HepG2 (cell line): ENCODE measurements around the gene C3orf38.

Source experiments
- CHD2 ChIP-seq: IDR thresholded peaks from 2 replicates; pipeline ENCODE4 v1.6.1; 2011; ENCODE audit warnings: low read depth, low read length, improper control_type of control experiment
- ELF4 ChIP-seq: sonication (generic); formaldehyde crosslinking; IDR thresholded peaks from 2 replicates; pipeline ENCODE4 v1.5.0; 2020; ENCODE audit warnings: missing genetic modification reagents, mild to moderate bottlenecking, moderate library complexity, borderline replicate concordance
- GABPA ChIP-seq, 2 experiments: IDR thresholded peaks; 2 replicates each; pipeline ENCODE4 v1.6.1; 2011 to 2016; ENCODE audit warnings: low read depth in 2 of 2, low read length in 1 of 2, missing biosample characterization in 1 of 2, missing genetic modification characterization in 1 of 2
- JUNB ChIP-seq: sonication (generic); formaldehyde crosslinking; IDR thresholded peaks from 2 replicates; pipeline ENCODE4 v1.8.0; 2022; ENCODE audit warnings: missing genetic modification reagents, mild to moderate bottlenecking, borderline replicate concordance
- KAT8 ChIP-seq: IDR thresholded peaks from 2 replicates; pipeline ENCODE4 v1.6.1; 2016; ENCODE audit warnings: missing genetic modification reagents, missing compliant biosample characterization
- MAFF ChIP-seq: IDR thresholded peaks from 2 replicates; pipeline ENCODE4 v1.6.1; 2011; ENCODE audit warnings: low read depth, low read length, improper control_type of control experiment
- RELA ChIP-seq: sonication (generic); formaldehyde crosslinking; IDR thresholded peaks from 2 replicates; pipeline ENCODE4 v1.4.0; 2020; ENCODE audit warnings: missing genetic modification reagents
- RNF2 ChIP-seq: fragments of 450-650 bp; conservative IDR thresholded peaks from 2 replicates; pipeline ENCODE4 v1.6.1; 2016; ENCODE audit warnings: low read depth
- TCF7L2 ChIP-seq: IDR thresholded peaks from 2 replicates; pipeline ENCODE4 v1.6.1; 2011; ENCODE audit warnings: mild to moderate bottlenecking, low read depth, low read length, moderate library complexity
- U2AF2 ChIP-seq: fragments of 200-400 bp; formaldehyde crosslinking; IDR thresholded peaks from 2 replicates; pipeline ENCODE4 v1.6.1; 2017; ENCODE audit warnings: low read depth, mild to moderate bottlenecking, low read length
- ZFP36 ChIP-seq: fragments of 150-350 bp; IDR thresholded peaks from 2 replicates; pipeline ENCODE4 v1.6.1; 2018; ENCODE audit warnings: borderline replicate concordance, low read length, low read depth; ENCODE audit not compliant: partially characterized antibody
- ZNF260 ChIP-seq: sonication (generic); formaldehyde crosslinking; IDR thresholded peaks from 2 replicates; pipeline ENCODE4 v1.4.0; 2020; ENCODE audit warnings: missing genetic modification reagents, low read depth, mild to moderate bottlenecking, borderline replicate concordance
- TF ChIP-seq, protein P1 (sequence below): sonication (generic); formaldehyde crosslinking; IDR thresholded peaks from 2 replicates; pipeline ENCODE4 v1.5.0; 2020; ENCODE audit warnings: mild to moderate bottlenecking, missing genetic modification reagents, moderate library complexity
- TF ChIP-seq, protein P2 (sequence below): sonication (generic); formaldehyde crosslinking; conservative IDR thresholded peaks from 2 replicates; pipeline ENCODE4 v1.8.0; 2022; ENCODE audit warnings: mild to moderate bottlenecking, moderate library complexity, missing genetic modification reagents

GRCh38 chr3:88132894-88133293 lies 16.9 kb upstream of the C3orf38 start:
- TF ChIP-seq GABPA (IDR thresholded peaks at IDR 0.05; ENCODE audit: low read depth, low read length) (no peak), GABPA (CRISPR knock-in tag; IDR thresholded peaks at IDR 0.05; ENCODE audit: low read depth) (no peak), ZFP36 (no peak), JUNB (CRISPR knock-in tag) (no peak), KAT8 (CRISPR knock-in tag) (no peak), TCF7L2 (no peak), U2AF2 (no peak), RNF2 (no peak), ELF4 (CRISPR knock-in tag) (no peak), ZNF260 (CRISPR knock-in tag) (no peak), CHD2 (no peak), RELA (no peak), MAFF (no peak)
- TF ChIP-seq, protein P1, sequence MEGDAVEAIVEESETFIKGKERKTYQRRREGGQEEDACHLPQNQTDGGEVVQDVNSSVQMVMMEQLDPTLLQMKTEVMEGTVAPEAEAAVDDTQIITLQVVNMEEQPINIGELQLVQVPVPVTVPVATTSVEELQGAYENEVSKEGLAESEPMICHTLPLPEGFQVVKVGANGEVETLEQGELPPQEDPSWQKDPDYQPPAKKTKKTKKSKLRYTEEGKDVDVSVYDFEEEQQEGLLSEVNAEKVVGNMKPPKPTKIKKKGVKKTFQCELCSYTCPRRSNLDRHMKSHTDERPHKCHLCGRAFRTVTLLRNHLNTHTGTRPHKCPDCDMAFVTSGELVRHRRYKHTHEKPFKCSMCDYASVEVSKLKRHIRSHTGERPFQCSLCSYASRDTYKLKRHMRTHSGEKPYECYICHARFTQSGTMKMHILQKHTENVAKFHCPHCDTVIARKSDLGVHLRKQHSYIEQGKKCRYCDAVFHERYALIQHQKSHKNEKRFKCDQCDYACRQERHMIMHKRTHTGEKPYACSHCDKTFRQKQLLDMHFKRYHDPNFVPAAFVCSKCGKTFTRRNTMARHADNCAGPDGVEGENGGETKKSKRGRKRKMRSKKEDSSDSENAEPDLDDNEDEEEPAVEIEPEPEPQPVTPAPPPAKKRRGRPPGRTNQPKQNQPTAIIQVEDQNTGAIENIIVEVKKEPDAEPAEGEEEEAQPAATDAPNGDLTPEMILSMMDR: no peak
- TF ChIP-seq, protein P2, sequence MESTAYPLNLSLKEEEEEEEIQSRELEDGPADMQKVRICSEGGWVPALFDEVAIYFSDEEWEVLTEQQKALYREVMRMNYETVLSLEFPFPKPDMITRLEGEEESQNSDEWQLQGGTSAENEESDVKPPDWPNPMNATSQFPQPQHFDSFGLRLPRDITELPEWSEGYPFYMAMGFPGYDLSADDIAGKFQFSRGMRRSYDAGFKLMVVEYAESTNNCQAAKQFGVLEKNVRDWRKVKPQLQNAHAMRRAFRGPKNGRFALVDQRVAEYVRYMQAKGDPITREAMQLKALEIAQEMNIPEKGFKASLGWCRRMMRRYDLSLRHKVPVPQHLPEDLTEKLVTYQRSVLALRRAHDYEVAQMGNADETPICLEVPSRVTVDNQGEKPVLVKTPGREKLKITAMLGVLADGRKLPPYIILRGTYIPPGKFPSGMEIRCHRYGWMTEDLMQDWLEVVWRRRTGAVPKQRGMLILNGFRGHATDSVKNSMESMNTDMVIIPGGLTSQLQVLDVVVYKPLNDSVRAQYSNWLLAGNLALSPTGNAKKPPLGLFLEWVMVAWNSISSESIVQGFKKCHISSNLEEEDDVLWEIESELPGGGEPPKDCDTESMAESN (CRISPR knock-in tag): no peak
